C4-2B (cell line): ENCODE measurements around the gene CHSY3.

Source experiments
- H3K27ac ChIP-seq: fragments of 450-650 bp; 2 replicates; pipeline ENCODE4 v1.5.1; 2017
- CTCF ChIP-seq: fragments of 450-650 bp; conservative IDR thresholded peaks from 2 replicates; pipeline ENCODE4 v1.5.1; 2017; ENCODE audit warnings: mild to moderate bottlenecking
- ZFX ChIP-seq: fragments of 450-650 bp; IDR thresholded peaks from 2 replicates; pipeline ENCODE4 v1.6.1; 2017

The CHSY3 gene

GRCh38 chr5:129903466-129904101, 681 bp upstream of the CHSY3 start:
- peak overlapping the region; percentile 33; the same call in 1 of the 2 replicates for H3K27ac ChIP-seq
- TF ChIP-seq ZFX: no peak
- TF ChIP-seq CTCF: no peak

GRCh38 chr5:129904667-129905472, 605 bp downstream of the CHSY3 start:
- peak overlapping the region; percentile 33; the same call in 1 of the 2 replicates for H3K27ac ChIP-seq
- TF ChIP-seq ZFX: no peak
- peak; percentile 15 for TF ChIP-seq CTCF

GRCh38 chr5:129905473-129906176, 1.4 kb downstream of the CHSY3 start:
- H3K27ac ChIP-seq: no peak overlapping the region
- TF ChIP-seq ZFX (no peak), CTCF (no peak)

- H3K27ac ChIP-seq: no peak overlapping the region
- TF ChIP-seq ZFX (no peak), CTCF (no peak)
Measured at GRCh38 chr5:129906177-129906887, 2.1 kb downstream of the CHSY3 start.

GRCh38 chr5:129909225-129909624, 5.0 kb downstream of the CHSY3 start:
- H3K27ac ChIP-seq: no peak overlapping the region
- TF ChIP-seq ZFX (no peak), CTCF (no peak)

GRCh38 chr5:129912601-129913255, 8.5 kb downstream of the CHSY3 start:
- TF ChIP-seq CTCF (no peak), ZFX (no peak)
- H3K27ac ChIP-seq: no peak overlapping the region
